ENCODE data around the gene ZNF423.

Gene ZNF423

DNA sequence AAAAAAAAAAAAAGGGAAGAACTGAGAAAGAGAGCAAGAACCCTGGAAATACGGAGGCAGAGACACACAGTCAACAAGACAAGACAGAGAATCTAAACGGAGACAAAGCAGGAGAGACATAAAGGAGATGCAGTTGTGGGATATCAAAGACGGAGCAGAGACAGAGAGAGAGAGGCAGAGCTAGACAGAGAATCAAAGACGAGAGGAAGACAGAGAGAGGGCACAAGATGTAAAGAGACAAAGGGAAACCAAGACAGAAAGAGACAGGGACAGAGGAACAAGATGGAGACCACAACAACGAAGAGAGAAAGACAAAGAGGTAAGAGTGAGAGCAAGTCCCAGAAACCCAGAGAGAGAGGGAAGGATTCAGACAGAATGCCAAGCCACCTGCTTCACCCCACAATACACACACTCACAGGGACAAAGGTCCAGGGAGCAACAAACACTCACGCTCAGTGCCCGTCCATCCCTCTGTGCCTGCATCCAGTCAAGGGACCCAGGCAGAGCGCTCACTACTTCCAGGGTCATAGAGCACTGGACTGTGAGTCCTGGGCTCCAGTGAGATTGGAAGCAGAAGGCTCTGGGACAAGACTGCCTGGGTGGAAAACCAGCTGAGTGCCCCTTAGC lies 393.4 kb downstream of the ZNF423 start:
- H3K27me3 ChIP-seq (ENCODE audit: control insufficient read depth, low read length), result no peaks in the 10 kb centered on the region
- no peaks in the 10 kb centered on the region for H3K9me2 ChIP-seq (replicated peaks; ENCODE audit: control insufficient read depth, low read length)
- H3K9me3 ChIP-seq (ENCODE audit: control insufficient read depth, insufficient read depth, low read length), result no peaks in the 10 kb centered on the region
- H3K36me3 ChIP-seq (ENCODE audit: control insufficient read depth, low read length), result no peaks in the 10 kb centered on the region
- peak overlapping the region; percentile 68 for H3K4me2 ChIP-seq (ENCODE audit: low read length)
- no peaks in the 10 kb centered on the region for H4K20me1 ChIP-seq (ENCODE audit: control insufficient read depth, insufficient read depth, low read depth, low read length)
- peaks cover 42% of the 10 kb centered on the region for H3K4me1 ChIP-seq (ENCODE audit: control insufficient read depth, low read length)
- peak overlapping the region; percentile 65 for H3K27ac ChIP-seq (ENCODE audit: low read depth, low read length)
- H3K4me3 ChIP-seq (ENCODE audit: low read length), result peak overlapping the region; percentile 55
- no peaks in the 10 kb centered on the region; the same call in 1 of the 2 replicates for H3F3A ChIP-seq (ENCODE audit: control insufficient read depth, insufficient read depth)
- no peaks in the 10 kb centered on the region for H3K79me2 ChIP-seq (ENCODE audit: control insufficient read depth, low read length)
- TF ChIP-seq EZH2phosphoT487 (IDR thresholded peaks at IDR 0.05; ENCODE audit: borderline replicate concordance, low read length), result no peak
- TF ChIP-seq, protein P1, sequence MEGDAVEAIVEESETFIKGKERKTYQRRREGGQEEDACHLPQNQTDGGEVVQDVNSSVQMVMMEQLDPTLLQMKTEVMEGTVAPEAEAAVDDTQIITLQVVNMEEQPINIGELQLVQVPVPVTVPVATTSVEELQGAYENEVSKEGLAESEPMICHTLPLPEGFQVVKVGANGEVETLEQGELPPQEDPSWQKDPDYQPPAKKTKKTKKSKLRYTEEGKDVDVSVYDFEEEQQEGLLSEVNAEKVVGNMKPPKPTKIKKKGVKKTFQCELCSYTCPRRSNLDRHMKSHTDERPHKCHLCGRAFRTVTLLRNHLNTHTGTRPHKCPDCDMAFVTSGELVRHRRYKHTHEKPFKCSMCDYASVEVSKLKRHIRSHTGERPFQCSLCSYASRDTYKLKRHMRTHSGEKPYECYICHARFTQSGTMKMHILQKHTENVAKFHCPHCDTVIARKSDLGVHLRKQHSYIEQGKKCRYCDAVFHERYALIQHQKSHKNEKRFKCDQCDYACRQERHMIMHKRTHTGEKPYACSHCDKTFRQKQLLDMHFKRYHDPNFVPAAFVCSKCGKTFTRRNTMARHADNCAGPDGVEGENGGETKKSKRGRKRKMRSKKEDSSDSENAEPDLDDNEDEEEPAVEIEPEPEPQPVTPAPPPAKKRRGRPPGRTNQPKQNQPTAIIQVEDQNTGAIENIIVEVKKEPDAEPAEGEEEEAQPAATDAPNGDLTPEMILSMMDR (IDR thresholded peaks at IDR 0.05; ENCODE audit: low read depth, low read length, poor library complexity, severe bottlenecking), result no peak

DNA sequence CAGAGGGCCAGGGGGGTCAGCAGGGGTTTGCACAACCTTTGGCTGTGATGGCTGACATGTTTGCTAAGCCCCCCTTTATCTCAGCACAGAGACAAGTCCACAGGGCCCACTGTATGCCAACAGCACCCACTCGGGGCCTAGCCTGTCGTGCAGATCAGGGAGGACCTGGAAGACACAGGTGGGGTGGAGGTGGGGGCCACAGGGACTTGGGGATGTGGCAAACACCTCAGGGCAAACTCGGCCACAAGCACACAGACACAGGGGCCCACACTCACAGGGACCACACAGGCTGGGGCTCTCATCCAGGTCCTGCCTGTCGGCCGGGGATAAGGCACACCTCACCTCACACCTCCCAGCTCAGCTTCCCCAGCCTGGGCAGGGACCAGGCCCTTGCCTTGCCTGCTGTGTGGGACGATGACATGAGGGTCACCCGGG lies 394.4 kb downstream of the ZNF423 start:
- no peaks in the 10 kb centered on the region; the same call in 1 of the 2 replicates for H3F3A ChIP-seq (ENCODE audit: control insufficient read depth, insufficient read depth)
- H3K4me1 ChIP-seq (ENCODE audit: control insufficient read depth, low read length), result peaks cover 42% of the 10 kb centered on the region
- TF ChIP-seq, protein P1 (IDR thresholded peaks at IDR 0.05; ENCODE audit: low read depth, low read length, poor library complexity, severe bottlenecking), result no peak
- TF ChIP-seq EZH2phosphoT487 (IDR thresholded peaks at IDR 0.05; ENCODE audit: borderline replicate concordance, low read length), result no peak
- no peak overlapping the region for H3K27ac ChIP-seq (ENCODE audit: low read depth, low read length)
- H3K9me3 ChIP-seq (ENCODE audit: control insufficient read depth, insufficient read depth, low read length), result no peaks in the 10 kb centered on the region
- no peaks in the 10 kb centered on the region for H4K20me1 ChIP-seq (ENCODE audit: control insufficient read depth, insufficient read depth, low read depth, low read length)
- no peak overlapping the region for H3K4me2 ChIP-seq (ENCODE audit: low read length)
- H3K9me2 ChIP-seq (replicated peaks; ENCODE audit: control insufficient read depth, low read length), result no peaks in the 10 kb centered on the region
- H3K79me2 ChIP-seq (ENCODE audit: control insufficient read depth, low read length), result no peaks in the 10 kb centered on the region
- H3K4me3 ChIP-seq (ENCODE audit: low read length), result no peak overlapping the region
- H3K36me3 ChIP-seq (ENCODE audit: control insufficient read depth, low read length), result no peaks in the 10 kb centered on the region
- H3K27me3 ChIP-seq (ENCODE audit: control insufficient read depth, low read length), result no peaks in the 10 kb centered on the region

DNA sequence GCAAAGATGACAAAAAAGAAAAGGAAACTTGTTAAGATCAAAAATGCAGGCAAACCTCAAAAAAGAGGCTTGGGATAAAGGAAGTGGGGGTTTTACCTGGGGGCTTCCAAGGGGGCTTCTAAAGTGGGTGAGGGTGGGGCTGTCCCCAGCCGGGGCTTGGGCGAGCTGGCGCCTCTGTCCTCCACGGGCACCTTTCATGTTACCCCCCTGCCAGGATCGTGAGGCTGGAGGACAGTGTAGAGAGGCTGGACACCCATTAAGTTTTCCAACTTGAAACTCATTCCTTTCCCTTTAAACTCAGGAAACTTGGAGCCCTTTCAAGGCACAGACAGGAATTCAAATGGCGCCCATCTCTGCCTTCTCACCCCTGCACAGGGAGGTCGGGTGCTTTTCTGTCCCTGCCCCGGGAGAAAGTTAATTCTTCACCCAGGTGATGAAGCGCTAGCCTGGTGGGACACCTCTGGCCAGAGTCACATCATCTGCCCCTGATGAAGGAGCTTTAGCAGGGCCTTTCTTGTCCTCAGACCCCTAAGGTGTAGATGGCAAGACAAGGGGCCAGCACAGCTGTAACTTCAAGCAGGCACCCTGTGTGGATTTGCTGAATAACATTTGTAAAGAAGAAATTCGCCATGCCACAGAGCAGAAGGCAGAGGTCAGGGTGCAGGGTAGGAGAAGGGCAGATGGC lies 395.0 kb downstream of the ZNF423 start:
- no peaks in the 10 kb centered on the region; the same call in 1 of the 2 replicates for H3F3A ChIP-seq (ENCODE audit: control insufficient read depth, insufficient read depth)
- no peaks in the 10 kb centered on the region for H3K9me2 ChIP-seq (replicated peaks; ENCODE audit: control insufficient read depth, low read length)
- H3K79me2 ChIP-seq (ENCODE audit: control insufficient read depth, low read length), result no peaks in the 10 kb centered on the region
- no peaks in the 10 kb centered on the region for H3K27me3 ChIP-seq (ENCODE audit: control insufficient read depth, low read length)
- H4K20me1 ChIP-seq (ENCODE audit: control insufficient read depth, insufficient read depth, low read depth, low read length), result no peaks in the 10 kb centered on the region
- peaks cover 42% of the 10 kb centered on the region for H3K4me1 ChIP-seq (ENCODE audit: control insufficient read depth, low read length)
- no peak overlapping the region for H3K27ac ChIP-seq (ENCODE audit: low read depth, low read length)
- no peaks in the 10 kb centered on the region for H3K36me3 ChIP-seq (ENCODE audit: control insufficient read depth, low read length)
- TF ChIP-seq, protein P1 (IDR thresholded peaks at IDR 0.05; ENCODE audit: low read depth, low read length, poor library complexity, severe bottlenecking), result no peak
- no peak for TF ChIP-seq EZH2phosphoT487 (IDR thresholded peaks at IDR 0.05; ENCODE audit: borderline replicate concordance, low read length)
- H3K4me2 ChIP-seq (ENCODE audit: low read length), result no peak overlapping the region
- no peak overlapping the region for H3K4me3 ChIP-seq (ENCODE audit: low read length)
- H3K9me3 ChIP-seq (ENCODE audit: control insufficient read depth, insufficient read depth, low read length), result no peaks in the 10 kb centered on the region

Measured in DOHH2 (cell line).